IPS-18a (cell line): ENCODE results near the gene RNASEH1.
"Not testable (repeated sequence)": the region's sequence is repeated elsewhere in the genome, so short reads cannot be mapped to it uniquely, and the experiment has no call there.

Experiments used
- H3K27ac ChIP-seq: one replicate; pipeline ENCODE4 v1.5.1; 2013; ENCODE audit warnings: low read length
- H3K27me3 ChIP-seq: one replicate; pipeline ENCODE4 v1.6.1; 2013; ENCODE audit warnings: mild to moderate bottlenecking, low read length; ENCODE audit not compliant: control insufficient read depth, insufficient read depth
- H3K36me3 ChIP-seq: one replicate; pipeline ENCODE4 v1.6.1; 2013; ENCODE audit warnings: low read depth, low read length; ENCODE audit not compliant: control insufficient read depth
- H3K4me1 ChIP-seq: one replicate; pipeline ENCODE4 v1.6.1; 2013; ENCODE audit warnings: low read depth, low read length; ENCODE audit not compliant: control insufficient read depth
- H3K4me3 ChIP-seq: one replicate; pipeline ENCODE4 v1.5.1; 2013; ENCODE audit warnings: low read length
- H3K9ac ChIP-seq: one replicate; pipeline ENCODE4 v1.6.1; 2013; ENCODE audit warnings: mild to moderate bottlenecking, low read length, moderate library complexity
- H3K9me3 ChIP-seq: one replicate; pipeline ENCODE4 v1.6.1; 2013; ENCODE audit warnings: low read depth, low read length; ENCODE audit not compliant: control insufficient read depth

The RNASEH1 gene

DNA sequence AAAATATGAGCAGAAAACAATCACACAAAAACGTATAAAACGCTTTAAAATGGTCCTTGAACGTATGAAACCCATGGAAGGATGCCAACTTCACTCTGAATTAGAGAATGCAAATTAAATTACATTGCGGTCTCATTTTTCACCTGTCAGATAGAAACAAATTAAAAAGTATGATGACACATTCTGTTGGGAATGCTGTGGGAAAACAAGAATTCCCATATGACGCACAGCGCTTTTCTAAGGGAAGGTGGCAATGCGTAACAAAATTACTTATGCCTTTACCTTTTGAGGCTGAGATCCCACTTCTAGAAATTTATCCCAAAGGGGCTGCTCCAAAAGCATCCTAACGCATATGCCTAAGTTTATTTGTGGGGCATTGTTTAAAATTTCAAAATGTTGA lies 13.2 kb upstream of the RNASEH1 start:
- Histone ChIP-seq H3K9me3 (no peaks in the 10 kb centered on the region), H3K4me1 (no peaks in the 10 kb centered on the region), H3K9ac (no peak overlapping the region), H3K4me3 (no peak overlapping the region), H3K27ac (no peak overlapping the region), H3K36me3 (peaks cover 3% of the 10 kb centered on the region), H3K27me3 (no peaks in the 10 kb centered on the region)

DNA sequence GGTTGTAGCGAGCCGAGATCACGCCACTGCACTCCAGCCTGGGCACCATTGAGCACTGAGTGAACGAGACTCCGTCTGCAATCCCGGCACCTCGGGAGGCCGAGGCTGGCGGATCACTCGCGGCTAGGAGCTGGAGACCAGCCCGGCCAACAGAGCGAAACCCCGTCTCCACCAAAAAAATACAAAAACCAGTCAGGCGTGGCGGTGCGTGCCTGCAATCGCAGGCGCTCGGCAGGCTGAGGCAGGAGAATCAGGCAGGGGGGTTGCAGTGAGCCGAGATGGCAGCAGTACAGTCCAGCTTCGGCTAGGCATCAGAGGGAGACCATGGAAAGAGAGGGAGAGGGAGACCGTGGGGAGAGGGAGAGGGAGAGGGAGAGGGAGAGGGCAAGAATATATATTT lies 11.5 kb upstream of the RNASEH1 start:
- not testable (repeated sequence) for H3K9me3 ChIP-seq, H3K27ac ChIP-seq, H3K9ac ChIP-seq, H3K4me3 ChIP-seq, H3K4me1 ChIP-seq, H3K36me3 ChIP-seq, H3K27me3 ChIP-seq

DNA sequence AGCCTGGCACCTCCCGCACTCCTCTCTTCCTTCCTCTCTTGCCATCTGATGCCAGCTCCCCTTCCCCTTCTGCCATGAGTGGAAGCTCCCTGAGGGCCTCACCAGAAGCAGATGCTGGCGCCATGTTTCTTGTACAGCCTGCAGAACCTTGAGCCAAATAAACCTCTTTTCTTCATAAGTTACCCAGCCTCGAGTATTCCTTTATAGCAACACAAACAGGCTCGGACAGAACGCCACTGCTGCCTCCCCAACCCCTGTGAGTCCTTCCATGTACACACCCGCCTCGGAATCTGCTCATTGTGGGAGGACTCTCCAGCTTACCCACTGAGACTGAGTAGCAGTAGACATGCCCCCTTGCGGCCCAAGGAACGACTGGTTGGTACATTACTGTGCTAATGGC lies 8.7 kb upstream of the RNASEH1 start:
- Histone ChIP-seq H3K27me3 (no peaks in the 10 kb centered on the region), H3K4me1 (no peaks in the 10 kb centered on the region), H3K9ac (no peak overlapping the region), H3K36me3 (no peaks in the 10 kb centered on the region), H3K27ac (no peak overlapping the region), H3K4me3 (no peak overlapping the region), H3K9me3 (no peaks in the 10 kb centered on the region)

DNA sequence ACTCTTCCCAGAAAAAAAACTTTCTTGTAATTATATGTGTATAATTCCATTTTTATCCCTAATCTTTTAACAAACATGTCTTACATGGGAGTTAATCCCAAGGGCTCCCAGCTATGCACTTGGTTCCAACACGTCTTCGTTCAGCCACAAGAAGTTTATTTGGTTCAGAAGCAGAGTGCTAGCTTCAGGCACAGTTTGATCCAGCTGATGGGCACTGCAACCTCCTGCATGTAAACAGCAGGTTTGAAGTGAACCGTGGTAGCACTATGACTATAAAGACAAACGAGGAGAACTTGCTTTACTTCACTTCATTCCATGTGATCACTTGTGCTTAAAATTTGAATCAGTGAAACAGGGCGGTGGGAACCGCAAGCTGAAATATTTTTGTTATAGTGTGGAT lies 7.0 kb upstream of the RNASEH1 start:
- Histone ChIP-seq H3K27ac (no peak overlapping the region), H3K36me3 (peaks cover 7% of the 10 kb centered on the region), H3K4me3 (no peak overlapping the region), H3K4me1 (no peaks in the 10 kb centered on the region), H3K27me3 (no peaks in the 10 kb centered on the region), H3K9me3 (no peaks in the 10 kb centered on the region), H3K9ac (no peak overlapping the region)

DNA sequence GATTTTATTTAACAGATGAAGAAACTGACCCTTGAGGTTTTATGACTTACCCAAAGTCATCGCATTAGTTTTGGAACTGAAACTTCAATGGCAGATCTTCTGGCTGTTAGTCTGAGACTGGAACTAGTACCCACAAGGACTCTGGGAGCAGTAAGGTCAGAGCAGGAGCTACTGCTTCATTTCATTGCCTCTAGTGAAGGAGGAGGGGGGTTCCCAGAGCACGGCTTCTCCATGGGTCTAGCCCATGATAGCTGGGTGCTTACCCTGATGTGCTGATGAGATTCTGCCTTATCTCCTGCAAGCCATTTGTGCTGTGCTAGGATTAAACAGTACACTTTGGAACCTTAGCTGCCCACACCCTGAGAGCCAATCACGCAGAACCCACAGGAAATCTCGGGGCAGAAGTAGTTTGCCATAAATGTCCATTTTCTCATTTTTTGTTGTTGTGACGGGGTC lies 5.4 kb upstream of the RNASEH1 start:
- Histone ChIP-seq H3K36me3 (peaks cover 7% of the 10 kb centered on the region), H3K27me3 (no peaks in the 10 kb centered on the region), H3K27ac (no peak overlapping the region), H3K9me3 (no peaks in the 10 kb centered on the region), H3K4me3 (no peak overlapping the region), H3K4me1 (peaks cover 6% of the 10 kb centered on the region), H3K9ac (no peak overlapping the region)

DNA sequence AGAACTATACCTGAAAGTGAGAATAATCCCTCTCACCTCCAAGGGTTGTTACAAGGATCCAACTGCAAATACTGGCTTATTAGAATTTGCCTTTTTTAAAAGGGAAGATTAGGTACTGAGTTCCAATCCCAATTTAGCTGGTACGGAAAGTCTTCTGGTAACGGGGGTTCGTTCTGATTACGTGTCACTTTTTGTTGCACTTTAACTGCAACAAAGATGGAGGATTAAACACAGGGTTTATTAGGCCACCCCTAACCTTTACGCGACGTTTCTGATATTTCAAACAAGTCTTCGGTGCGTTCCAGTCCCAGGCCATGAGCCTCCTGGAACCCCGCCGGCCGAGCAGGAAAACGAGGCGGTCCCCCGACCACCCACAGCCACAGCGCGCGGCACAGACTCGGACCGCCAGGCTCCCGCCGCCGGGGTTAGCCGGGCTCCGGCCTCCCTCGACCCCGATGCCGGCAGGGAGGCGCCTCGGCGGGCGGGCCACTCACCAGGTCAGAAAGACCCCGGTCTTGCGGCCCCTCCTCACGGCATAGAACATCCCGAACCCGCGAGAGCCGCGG lies 411 bp downstream of the RNASEH1 start:
- Histone ChIP-seq H3K27me3 (no peaks in the 10 kb centered on the region), H3K4me3 (peak overlapping the region; percentile 100), H3K27ac (peak overlapping the region; percentile 94), H3K9ac (peak overlapping the region; percentile 98), H3K36me3 (peaks cover 39% of the 10 kb centered on the region), H3K4me1 (peaks cover 6% of the 10 kb centered on the region), H3K9me3 (no peaks in the 10 kb centered on the region)

DNA sequence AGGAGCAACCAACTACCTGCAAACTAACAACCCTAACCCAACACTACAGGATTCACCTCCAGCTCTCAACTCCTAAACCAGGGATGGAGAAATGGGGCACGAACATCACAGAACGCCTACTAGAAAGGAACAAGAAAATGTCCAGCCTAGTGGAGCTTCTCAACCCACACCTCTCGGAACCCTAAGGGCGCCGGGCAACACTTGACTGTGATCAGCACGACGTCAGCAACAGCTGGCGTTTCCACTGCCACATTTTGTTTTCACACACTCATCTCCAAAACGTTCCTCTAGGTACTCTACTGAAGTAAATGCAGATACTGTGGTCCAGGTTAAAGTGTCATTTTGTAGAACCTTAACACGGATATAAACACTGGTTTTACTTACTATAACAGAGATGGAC lies 4.2 kb downstream of the RNASEH1 start:
- Histone ChIP-seq H3K27ac (no peak overlapping the region), H3K9me3 (no peaks in the 10 kb centered on the region), H3K9ac (no peak overlapping the region), H3K27me3 (no peaks in the 10 kb centered on the region), H3K4me1 (no peaks in the 10 kb centered on the region), H3K36me3 (peaks cover 66% of the 10 kb centered on the region), H3K4me3 (no peak overlapping the region)

DNA sequence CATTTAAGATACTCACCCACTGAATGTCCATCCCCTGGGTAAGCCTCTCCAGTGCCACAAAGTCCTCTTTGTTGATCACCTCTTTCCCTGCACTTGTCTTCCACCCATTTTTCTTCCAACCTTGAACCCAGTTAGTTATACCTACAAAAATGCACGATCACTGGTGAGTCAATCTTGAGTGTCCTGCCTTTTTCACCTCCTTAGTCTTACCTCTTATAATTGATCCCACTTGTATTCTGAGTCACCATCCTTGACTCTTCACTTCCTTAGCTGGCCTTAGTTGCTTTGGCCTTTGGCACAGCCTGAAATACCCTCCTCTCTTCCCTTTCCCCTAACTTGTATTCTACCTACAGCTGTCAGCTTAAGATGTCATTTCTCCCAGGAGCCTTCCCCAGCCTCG lies 10.2 kb downstream of the RNASEH1 start:
- no peak overlapping the region for H3K4me3 ChIP-seq
- H3K9me3 ChIP-seq, result no peaks in the 10 kb centered on the region
- H3K9ac ChIP-seq, result no peak overlapping the region
- H3K4me1 ChIP-seq, result no peaks in the 10 kb centered on the region
- peaks cover 91% of the 10 kb centered on the region for H3K36me3 ChIP-seq
- H3K27ac ChIP-seq, result no peak overlapping the region
- no peaks in the 10 kb centered on the region for H3K27me3 ChIP-seq

DNA sequence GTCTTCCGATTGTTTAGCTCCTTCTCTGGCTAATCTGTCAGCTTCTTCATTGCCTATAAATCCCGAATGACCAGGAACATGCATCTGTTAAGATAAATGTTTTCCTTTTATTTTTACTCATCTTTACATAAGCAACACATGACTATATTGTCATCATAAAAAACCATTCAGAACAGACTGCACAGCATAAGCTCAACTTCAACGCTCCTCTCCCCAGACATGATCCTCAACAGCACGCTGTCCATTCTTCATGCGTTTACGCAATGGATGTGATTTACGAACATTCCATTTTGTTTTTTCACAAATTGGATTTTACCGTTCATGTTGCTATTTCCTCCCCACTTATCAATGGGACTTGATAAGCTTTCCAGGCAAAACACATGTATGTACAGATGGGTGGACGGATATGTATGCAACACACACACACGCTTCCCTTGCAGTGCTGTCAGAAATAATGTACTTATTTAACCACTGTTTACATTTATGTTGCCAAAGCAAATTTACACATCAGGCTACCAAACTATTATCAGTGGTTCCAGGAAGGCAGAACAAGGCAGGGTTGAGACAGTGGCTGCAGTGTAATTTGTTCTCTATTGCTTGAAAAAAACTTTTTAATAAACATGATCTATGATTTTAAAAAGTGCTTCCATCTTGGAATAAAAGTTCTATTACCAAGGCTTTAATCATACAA lies 12.2 kb downstream of the RNASEH1 start:
- H3K4me1 ChIP-seq, result no peaks in the 10 kb centered on the region
- H3K4me3 ChIP-seq, result no peak overlapping the region
- no peaks in the 10 kb centered on the region for H3K27me3 ChIP-seq
- no peak overlapping the region for H3K9ac ChIP-seq
- no peaks in the 10 kb centered on the region for H3K9me3 ChIP-seq
- H3K27ac ChIP-seq, result no peak overlapping the region
- H3K36me3 ChIP-seq, result peaks cover 93% of the 10 kb centered on the region

DNA sequence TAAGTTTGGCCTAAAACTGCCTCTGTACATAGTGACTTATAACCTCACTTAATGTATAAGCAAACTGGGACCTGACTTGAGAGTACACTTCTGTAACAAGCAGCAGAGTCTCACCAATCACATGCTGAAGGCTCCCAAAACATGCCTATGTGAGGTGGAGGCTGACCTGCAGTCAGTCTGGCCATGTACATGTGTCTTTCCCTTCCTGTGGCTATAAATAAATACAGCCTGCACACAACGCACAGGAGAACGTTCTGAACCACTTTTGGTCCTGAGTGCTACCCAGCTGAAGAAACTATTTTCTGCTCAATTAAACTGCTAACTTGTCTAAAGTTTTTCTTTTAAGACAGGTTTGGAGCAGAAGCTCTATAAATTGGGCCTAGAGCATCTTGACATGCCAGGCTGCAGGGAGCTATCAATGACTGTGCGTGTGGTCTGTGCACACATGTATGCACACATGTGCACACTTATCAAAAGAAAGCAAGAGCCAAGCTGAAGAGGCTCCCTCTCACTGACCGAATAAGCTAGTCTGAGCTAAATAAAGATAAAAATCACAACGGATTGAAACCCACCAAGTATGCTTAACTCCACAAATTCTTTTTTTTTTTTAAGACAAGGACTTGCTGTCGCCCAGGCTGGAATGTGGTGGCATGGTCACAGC lies 15.0 kb downstream of the RNASEH1 start:
- H3K27me3 ChIP-seq, result no peaks in the 10 kb centered on the region
- H3K4me1 ChIP-seq, result no peaks in the 10 kb centered on the region
- no peak overlapping the region for H3K27ac ChIP-seq
- no peak overlapping the region for H3K4me3 ChIP-seq
- H3K9ac ChIP-seq, result no peak overlapping the region
- H3K36me3 ChIP-seq, result peaks cover 72% of the 10 kb centered on the region
- no peaks in the 10 kb centered on the region for H3K9me3 ChIP-seq

DNA sequence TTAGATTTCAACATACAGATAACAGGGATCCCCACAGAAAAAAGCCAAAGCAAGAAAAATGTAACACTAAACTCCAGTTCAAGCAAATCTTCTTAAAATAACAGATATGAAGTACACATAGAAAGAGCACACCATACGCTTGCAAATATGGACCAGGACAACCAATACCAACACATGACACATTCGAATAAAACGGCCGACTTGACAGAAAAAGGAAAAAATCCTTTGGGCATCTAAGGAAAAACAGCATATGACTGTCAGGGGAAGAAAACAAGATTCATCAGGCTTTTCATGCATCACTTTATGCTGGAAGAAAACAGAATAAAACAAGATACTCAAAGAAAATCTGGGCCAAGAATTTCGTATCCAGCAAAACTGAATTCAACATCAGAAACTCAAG lies 16.0 kb downstream of the RNASEH1 start:
- H3K27ac ChIP-seq, result no peak overlapping the region
- H3K36me3 ChIP-seq, result peaks cover 62% of the 10 kb centered on the region
- no peaks in the 10 kb centered on the region for H3K9me3 ChIP-seq
- no peaks in the 10 kb centered on the region for H3K4me1 ChIP-seq
- no peak overlapping the region for H3K4me3 ChIP-seq
- no peak overlapping the region for H3K9ac ChIP-seq
- H3K27me3 ChIP-seq, result no peaks in the 10 kb centered on the region

DNA sequence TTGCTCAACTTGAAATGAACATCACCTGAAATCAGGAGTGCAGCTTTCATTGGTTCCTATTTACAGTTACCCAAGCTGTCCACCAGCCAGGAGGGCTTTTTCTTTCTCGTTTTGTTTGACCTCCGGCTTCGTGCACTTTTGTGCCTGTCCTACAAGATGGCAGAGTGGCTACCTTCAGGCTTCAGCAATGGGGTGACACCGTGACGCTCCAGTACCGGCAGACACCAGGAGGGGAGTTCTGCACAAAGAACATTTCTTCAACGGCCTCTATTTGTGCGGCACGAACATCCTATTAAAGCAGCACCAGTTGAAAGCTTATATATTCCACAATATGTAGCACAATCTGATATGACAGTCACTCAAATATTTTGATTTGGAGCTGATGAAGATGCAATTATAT lies 18.3 kb downstream of the RNASEH1 start:
- H3K9ac ChIP-seq, result no peak overlapping the region
- peaks cover 40% of the 10 kb centered on the region for H3K36me3 ChIP-seq
- H3K27me3 ChIP-seq, result no peaks in the 10 kb centered on the region
- H3K27ac ChIP-seq, result no peak overlapping the region
- H3K9me3 ChIP-seq, result no peaks in the 10 kb centered on the region
- no peak overlapping the region for H3K4me3 ChIP-seq
- H3K4me1 ChIP-seq, result no peaks in the 10 kb centered on the region
